ENCODE data around the gene MYH16. TPM values are rescaled to one million over a fixed set of nuclear protein-coding genes. Genes with fewer than 3 reads are reported as not detected.
A peak's percentile ranks its signal among the peaks of the same experiment; 100 is the strongest.

MYH16 gene
- total and polyA plus RNA-seq, 9 of the 15 experiments (the other 6 are each of a cell fraction or from before 2014, with no cell fraction given): 0.09 TPM; not detected in 8

DNA sequence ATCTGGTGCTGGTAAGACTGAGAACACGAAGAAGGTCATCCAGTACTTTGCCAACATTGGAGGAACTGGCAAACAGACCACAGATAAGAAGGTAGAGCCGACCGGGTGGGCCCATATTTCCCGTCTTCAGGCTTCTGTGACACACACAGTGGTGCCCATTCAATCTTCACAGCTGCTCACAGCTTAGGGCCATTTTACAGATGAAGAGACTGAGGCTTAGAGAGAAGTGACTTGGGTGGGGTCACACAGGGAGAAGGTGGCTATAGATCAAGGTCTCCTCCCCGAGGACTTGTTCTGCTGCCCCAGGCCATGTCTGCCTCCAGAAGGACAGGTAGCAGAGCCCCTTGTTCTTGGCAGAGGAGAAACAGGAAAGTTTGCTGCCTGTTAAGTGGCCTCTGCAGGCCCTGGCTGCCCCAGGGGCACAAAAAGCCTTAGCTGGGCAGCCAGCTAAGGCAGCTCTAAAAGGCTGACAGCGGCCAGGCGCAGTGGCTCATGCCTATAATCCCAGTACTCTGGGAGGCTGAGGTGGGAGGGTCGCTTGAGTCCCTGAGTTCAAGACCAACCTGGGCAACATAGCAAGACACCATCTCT, 22.6 kb upstream of the MYH16 start:
- WGBS (ENCODE audit: insufficient coverage, low coverage, missing lambda C conversion rate): 0% methylated on average over 8 of the region's 8 CpGs
- no peak for TF ChIP-seq ZKSCAN8 (CRISPR knock-in tag; IDR thresholded peaks at IDR 0.05)
- peak; percentile 31; the same call in 1 of the 2 replicates for TF ChIP-seq ADNP (tag; IDR thresholded peaks at IDR 0.05)
- TF ChIP-seq RBM25 (IDR thresholded peaks at IDR 0.05; ENCODE audit: low read depth, low read length, severe bottlenecking): peak; percentile 56
- TF ChIP-seq BCOR (IDR thresholded peaks at IDR 0.05): peak; percentile 46; the same call in 1 of the 2 replicates
- POLR2A ChIA-PET: interaction anchor here (1.0 kb wide), 1 partner anchor 39 kb away, joined by 3 read pairs; no protein-coding TSS in a partner anchor

More for the DNA sequence above, 22.6 kb upstream of the MYH16 start:
- no peak overlapping the region for H3K9ac ChIP-seq (ENCODE audit: insufficient read depth in 1 of 2, low read depth in 2 of 2, low read length in 2 of 2)
- H3K9me3 ChIP-seq (replicated peaks; ENCODE audit: control insufficient read depth, insufficient read depth, low read depth, low read length): no peaks in the 10 kb centered on the region
- in situ Hi-C loops (cut with MboI): no loop called here
- H4K20me1 ChIP-seq (replicated peaks; ENCODE audit: control insufficient read depth, insufficient read depth, low read length): no peaks in the 10 kb centered on the region
- no peaks in the 10 kb centered on the region; a peak in 1 of 5 replicates for H3K4me1 ChIP-seq (replicated peaks in 1 of 2; ENCODE audit: control insufficient read depth in 2 of 2, insufficient read depth in 2 of 2, low read length in 2 of 2)
- H3K9me1 ChIP-seq (ENCODE audit: control insufficient read depth, insufficient read depth, low read length): no peaks in the 10 kb centered on the region
- no peak overlapping the region for H3K4me2 ChIP-seq (ENCODE audit: insufficient read depth, low read length)
- no peak overlapping the region for H3K27ac ChIP-seq (ENCODE audit: extremely low read depth, low read depth, low read length)
- H3K79me2 ChIP-seq (ENCODE audit: control insufficient read depth, insufficient read depth, low read length): no peaks in the 10 kb centered on the region
- no peak for DNase-seq (ENCODE audit: extremely low read depth in 1 of 4, low spot score in 3 of 4)
- no peak for FAIRE-seq
- peaks cover 39 to 75% of the 10 kb centered on the region in 2 experiments for H3K27me3 ChIP-seq (ENCODE audit: control insufficient read depth in 2 of 2, insufficient read depth in 2 of 2, low read length in 2 of 2)
- no TSS peak for BruUV-seq (replicated peaks)
- no peaks in the 10 kb centered on the region for H3K36me3 ChIP-seq (ENCODE audit: control insufficient read depth, insufficient read depth, low read length)
- no peak overlapping the region for H3K4me3 ChIP-seq
- CTCF ChIA-PET (ENCODE audit: low intra/inter-chr PET ratio): no interaction called here
- no peak overlapping the region for H2AFZ ChIP-seq (ENCODE audit: low read depth, low read length)
- ATAC-seq: no peak
- intact Hi-C loops (cut with micrococcal nuclease): no loop called here

All from K562 (cell line).